OCI-LY3 (cell line): ENCODE data around the gene COX11.

Experiments used
- EZH2phosphoT487 ChIP-seq: fragments of 200-600 bp; shearing (Covaris generic); IDR thresholded peaks from 2 replicates; pipeline ENCODE4 v1.6.1; 2018; ENCODE audit warnings: antibody characterized with exemption, mixed run types, low read depth
- TF ChIP-seq, protein P1 (sequence below): fragments of 200-600, 300-600 bp; sonication (generic); IDR thresholded peaks from 2 replicates; pipeline ENCODE4 v1.5.1; 2014; ENCODE audit warnings: antibody characterized with exemption, low read length, low read depth

DNA sequence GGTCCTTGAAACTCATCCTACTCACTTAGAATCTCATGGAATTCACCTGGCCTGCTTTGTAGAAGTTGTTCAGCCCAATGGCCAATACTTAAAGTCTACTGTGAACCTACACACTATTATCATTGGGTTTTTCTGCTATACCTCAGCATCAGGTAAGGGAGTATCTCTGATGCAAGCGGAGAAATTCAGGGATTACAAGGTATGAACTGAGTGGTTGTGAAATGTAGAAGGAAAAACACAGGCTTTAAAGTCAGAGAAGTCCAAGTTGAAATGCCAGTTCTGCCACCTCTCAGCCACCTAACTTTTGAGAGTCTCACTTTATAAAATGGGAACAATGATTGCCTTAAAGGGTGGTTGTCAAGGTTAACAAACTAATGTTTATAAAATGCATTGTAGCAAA is 31.0 kb downstream of the COX11 start:
- TF ChIP-seq, protein P1, sequence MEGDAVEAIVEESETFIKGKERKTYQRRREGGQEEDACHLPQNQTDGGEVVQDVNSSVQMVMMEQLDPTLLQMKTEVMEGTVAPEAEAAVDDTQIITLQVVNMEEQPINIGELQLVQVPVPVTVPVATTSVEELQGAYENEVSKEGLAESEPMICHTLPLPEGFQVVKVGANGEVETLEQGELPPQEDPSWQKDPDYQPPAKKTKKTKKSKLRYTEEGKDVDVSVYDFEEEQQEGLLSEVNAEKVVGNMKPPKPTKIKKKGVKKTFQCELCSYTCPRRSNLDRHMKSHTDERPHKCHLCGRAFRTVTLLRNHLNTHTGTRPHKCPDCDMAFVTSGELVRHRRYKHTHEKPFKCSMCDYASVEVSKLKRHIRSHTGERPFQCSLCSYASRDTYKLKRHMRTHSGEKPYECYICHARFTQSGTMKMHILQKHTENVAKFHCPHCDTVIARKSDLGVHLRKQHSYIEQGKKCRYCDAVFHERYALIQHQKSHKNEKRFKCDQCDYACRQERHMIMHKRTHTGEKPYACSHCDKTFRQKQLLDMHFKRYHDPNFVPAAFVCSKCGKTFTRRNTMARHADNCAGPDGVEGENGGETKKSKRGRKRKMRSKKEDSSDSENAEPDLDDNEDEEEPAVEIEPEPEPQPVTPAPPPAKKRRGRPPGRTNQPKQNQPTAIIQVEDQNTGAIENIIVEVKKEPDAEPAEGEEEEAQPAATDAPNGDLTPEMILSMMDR: no peak
- TF ChIP-seq EZH2phosphoT487: no peak
